IMR-90 (cell line): Measurements from ENCODE around the gene HLA-DOA.

Experiments used
- BHLHE40 ChIP-seq: fragments of 150-350 bp; IDR thresholded peaks from 2 replicates; pipeline ENCODE4 v1.6.1; 2016; ENCODE audit warnings: mild to moderate bottlenecking, low read depth, low read length
- FOS ChIP-seq: fragments of 150-350 bp; IDR thresholded peaks from 2 replicates; pipeline ENCODE4 v1.6.1; 2016; ENCODE audit warnings: low read depth, low read length
- MAFK ChIP-seq: IDR thresholded peaks from 2 replicates; pipeline ENCODE4 v1.6.1; 2012; ENCODE audit warnings: low read depth, low read length, improper control_type of control experiment
- MXI1 ChIP-seq: IDR thresholded peaks from 2 replicates; pipeline ENCODE4 v1.6.1; 2012; ENCODE audit warnings: low read depth, mild to moderate bottlenecking, low read length, moderate library complexity, borderline replicate concordance
- NFE2L2 ChIP-seq: fragments of 150-350 bp; IDR thresholded peaks from 2 replicates; pipeline ENCODE4 v1.6.1; 2016; ENCODE audit warnings: low read depth, mild to moderate bottlenecking, low read length
- POLR2A ChIP-seq: IDR thresholded peaks from 2 replicates; pipeline ENCODE4 v1.6.1; 2012; ENCODE audit warnings: mild to moderate bottlenecking, low read depth, low read length
- RAD21 ChIP-seq: IDR thresholded peaks from 2 replicates; pipeline ENCODE4 v1.6.1; 2012; ENCODE audit warnings: low read length, improper control_type of control experiment
- SMC3 ChIP-seq: fragments of 150-350 bp; IDR thresholded peaks from 2 replicates; pipeline ENCODE4 v1.6.1; 2016; ENCODE audit warnings: low read depth, mild to moderate bottlenecking, antibody characterized with exemption, low read length, moderate library complexity
- TF ChIP-seq, protein P1 (sequence below): conservative IDR thresholded peaks from 2 replicates; pipeline ENCODE4 v1.5.1; 2012; ENCODE audit warnings: mild to moderate bottlenecking, low read depth, low read length, improper control_type of control experiment

DNA sequence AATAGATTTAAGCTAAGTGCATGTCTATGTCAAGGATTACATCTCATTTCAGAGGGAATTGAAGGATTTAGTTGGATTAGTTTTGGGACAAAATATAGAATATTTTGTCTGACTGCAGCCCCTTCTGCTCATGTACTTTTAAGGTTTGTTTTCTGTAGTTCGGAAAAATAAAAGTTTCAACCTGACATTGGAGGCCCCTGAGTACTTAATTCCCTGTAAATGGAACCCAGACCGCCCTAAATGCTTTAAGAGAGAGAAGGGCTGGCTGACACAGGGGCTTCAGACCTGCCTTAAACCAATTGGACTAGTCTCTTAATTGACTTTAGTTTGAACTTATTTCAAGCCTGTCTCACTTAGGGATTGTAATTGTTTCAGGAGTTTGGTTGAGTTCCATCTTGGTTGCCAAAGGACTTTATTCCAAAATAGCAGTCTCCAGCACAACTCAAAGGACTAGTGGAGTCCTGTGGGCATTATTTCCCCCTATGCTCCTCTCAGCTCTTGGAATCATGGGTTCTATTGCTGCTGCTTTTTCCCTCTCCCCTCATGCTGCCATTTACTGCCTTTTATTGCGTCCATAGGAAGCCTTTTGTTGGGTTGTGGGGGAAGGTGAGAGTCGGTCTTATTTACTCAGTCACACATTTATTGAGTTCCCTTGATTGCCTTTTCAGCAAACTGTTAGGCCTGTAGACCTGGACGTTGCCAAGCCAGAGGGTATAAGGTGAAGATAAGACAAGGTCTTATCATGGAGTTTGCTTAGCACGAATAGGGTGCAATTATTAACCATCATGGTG, 26.5 kb downstream of the HLA-DOA start:
- TF ChIP-seq, protein P1, sequence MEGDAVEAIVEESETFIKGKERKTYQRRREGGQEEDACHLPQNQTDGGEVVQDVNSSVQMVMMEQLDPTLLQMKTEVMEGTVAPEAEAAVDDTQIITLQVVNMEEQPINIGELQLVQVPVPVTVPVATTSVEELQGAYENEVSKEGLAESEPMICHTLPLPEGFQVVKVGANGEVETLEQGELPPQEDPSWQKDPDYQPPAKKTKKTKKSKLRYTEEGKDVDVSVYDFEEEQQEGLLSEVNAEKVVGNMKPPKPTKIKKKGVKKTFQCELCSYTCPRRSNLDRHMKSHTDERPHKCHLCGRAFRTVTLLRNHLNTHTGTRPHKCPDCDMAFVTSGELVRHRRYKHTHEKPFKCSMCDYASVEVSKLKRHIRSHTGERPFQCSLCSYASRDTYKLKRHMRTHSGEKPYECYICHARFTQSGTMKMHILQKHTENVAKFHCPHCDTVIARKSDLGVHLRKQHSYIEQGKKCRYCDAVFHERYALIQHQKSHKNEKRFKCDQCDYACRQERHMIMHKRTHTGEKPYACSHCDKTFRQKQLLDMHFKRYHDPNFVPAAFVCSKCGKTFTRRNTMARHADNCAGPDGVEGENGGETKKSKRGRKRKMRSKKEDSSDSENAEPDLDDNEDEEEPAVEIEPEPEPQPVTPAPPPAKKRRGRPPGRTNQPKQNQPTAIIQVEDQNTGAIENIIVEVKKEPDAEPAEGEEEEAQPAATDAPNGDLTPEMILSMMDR = no peak
- TF ChIP-seq FOS (no peak), POLR2A (no peak), MXI1 (no peak), BHLHE40 (no peak), MAFK (no peak), SMC3 (no peak), RAD21 (no peak), NFE2L2 (no peak)
